ENCODE results near the gene THSD4.

THSD4 gene

GRCh38 chr15:71746719-71747118, 631.4 kb downstream of the THSD4 start:
- no peaks in the 10 kb centered on the region for H3K4me1 ChIP-seq (ENCODE audit: control insufficient read depth in 1 of 2, insufficient read depth in 2 of 2, low read length in 2 of 2)
- no peak overlapping the region for H3K4me3 ChIP-seq (ENCODE audit: low read depth in 1 of 2, low read length in 2 of 2)
- H3K27ac ChIP-seq (ENCODE audit: low read length), result no peak overlapping the region
- H3K9me3 ChIP-seq (ENCODE audit: control insufficient read depth in 1 of 2, low read length in 2 of 2), result no peaks in the 10 kb centered on the region
- no peaks in the 10 kb centered on the region for H3K27me3 ChIP-seq (ENCODE audit: low read depth, low read length)
- no peaks in the 10 kb centered on the region for H3K36me3 ChIP-seq (ENCODE audit: control insufficient read depth in 1 of 2, insufficient read depth in 2 of 2, low read length in 2 of 2)

- H3K36me3 ChIP-seq (ENCODE audit: control insufficient read depth in 1 of 2, insufficient read depth in 2 of 2, low read length in 2 of 2), result no peaks in the 10 kb centered on the region
- no peak overlapping the region for H3K4me3 ChIP-seq (ENCODE audit: low read depth in 1 of 2, low read length in 2 of 2)
- no peaks in the 10 kb centered on the region for H3K27me3 ChIP-seq (ENCODE audit: low read depth, low read length)
- no peak overlapping the region for H3K27ac ChIP-seq (ENCODE audit: low read length)
- H3K9me3 ChIP-seq (ENCODE audit: control insufficient read depth in 1 of 2, low read length in 2 of 2), result no peaks in the 10 kb centered on the region
- H3K4me1 ChIP-seq (ENCODE audit: control insufficient read depth in 1 of 2, insufficient read depth in 2 of 2, low read length in 2 of 2), result no peaks in the 10 kb centered on the region
Measured at GRCh38 chr15:71747128-71748083, 632.1 kb downstream of the THSD4 start.

- Histone ChIP-seq H3K4me1 (ENCODE audit: control insufficient read depth in 1 of 2, insufficient read depth in 2 of 2, low read length in 2 of 2) (no peaks in the 10 kb centered on the region), H3K9me3 (ENCODE audit: control insufficient read depth in 1 of 2, low read length in 2 of 2) (no peaks in the 10 kb centered on the region), H3K27me3 (ENCODE audit: low read depth, low read length) (no peaks in the 10 kb centered on the region), H3K36me3 (ENCODE audit: control insufficient read depth in 1 of 2, insufficient read depth in 2 of 2, low read length in 2 of 2) (no peaks in the 10 kb centered on the region), H3K4me3 (ENCODE audit: low read depth in 1 of 2, low read length in 2 of 2) (no peak overlapping the region), H3K27ac (ENCODE audit: low read length) (no peak overlapping the region)
Measured at GRCh38 chr15:71748293-71748718, 633.0 kb downstream of the THSD4 start.

- Histone ChIP-seq H3K4me3 (ENCODE audit: low read depth in 1 of 2, low read length in 2 of 2) (no peak overlapping the region), H3K4me1 (ENCODE audit: control insufficient read depth in 1 of 2, insufficient read depth in 2 of 2, low read length in 2 of 2) (no peaks in the 10 kb centered on the region), H3K27me3 (ENCODE audit: low read depth, low read length) (no peaks in the 10 kb centered on the region), H3K9me3 (ENCODE audit: control insufficient read depth in 1 of 2, low read length in 2 of 2) (no peaks in the 10 kb centered on the region), H3K36me3 (ENCODE audit: control insufficient read depth in 1 of 2, insufficient read depth in 2 of 2, low read length in 2 of 2) (no peaks in the 10 kb centered on the region), H3K27ac (ENCODE audit: low read length) (no peak overlapping the region)
Measured at GRCh38 chr15:71749500-71749899, 634.2 kb downstream of the THSD4 start.

GRCh38 chr15:71752128-71752527, 636.9 kb downstream of the THSD4 start:
- Histone ChIP-seq H3K9me3 (ENCODE audit: control insufficient read depth in 1 of 2, low read length in 2 of 2) (no peaks in the 10 kb centered on the region), H3K36me3 (ENCODE audit: control insufficient read depth in 1 of 2, insufficient read depth in 2 of 2, low read length in 2 of 2) (no peaks in the 10 kb centered on the region), H3K27ac (ENCODE audit: low read length) (no peak overlapping the region), H3K4me3 (ENCODE audit: low read depth in 1 of 2, low read length in 2 of 2) (no peak overlapping the region), H3K4me1 (ENCODE audit: control insufficient read depth in 1 of 2, insufficient read depth in 2 of 2, low read length in 2 of 2) (no peaks in the 10 kb centered on the region), H3K27me3 (ENCODE audit: low read depth, low read length) (no peaks in the 10 kb centered on the region)

GRCh38 chr15:71752604-71753289, 637.5 kb downstream of the THSD4 start:
- Histone ChIP-seq H3K4me3 (ENCODE audit: low read depth in 1 of 2, low read length in 2 of 2) (no peak overlapping the region), H3K27ac (ENCODE audit: low read length) (no peak overlapping the region), H3K9me3 (ENCODE audit: control insufficient read depth in 1 of 2, low read length in 2 of 2) (no peaks in the 10 kb centered on the region), H3K36me3 (ENCODE audit: control insufficient read depth in 1 of 2, insufficient read depth in 2 of 2, low read length in 2 of 2) (no peaks in the 10 kb centered on the region), H3K4me1 (ENCODE audit: control insufficient read depth in 1 of 2, insufficient read depth in 2 of 2, low read length in 2 of 2) (no peaks in the 10 kb centered on the region), H3K27me3 (ENCODE audit: low read depth, low read length) (no peaks in the 10 kb centered on the region)

GRCh38 chr15:71753346-71753745, 638.1 kb downstream of the THSD4 start:
- no peak overlapping the region for H3K4me3 ChIP-seq (ENCODE audit: low read depth in 1 of 2, low read length in 2 of 2)
- H3K9me3 ChIP-seq (ENCODE audit: control insufficient read depth in 1 of 2, low read length in 2 of 2), result no peaks in the 10 kb centered on the region
- no peak overlapping the region for H3K27ac ChIP-seq (ENCODE audit: low read length)
- no peaks in the 10 kb centered on the region for H3K4me1 ChIP-seq (ENCODE audit: control insufficient read depth in 1 of 2, insufficient read depth in 2 of 2, low read length in 2 of 2)
- H3K36me3 ChIP-seq (ENCODE audit: control insufficient read depth in 1 of 2, insufficient read depth in 2 of 2, low read length in 2 of 2), result no peaks in the 10 kb centered on the region
- no peaks in the 10 kb centered on the region for H3K27me3 ChIP-seq (ENCODE audit: low read depth, low read length)

- Histone ChIP-seq H3K4me3 (ENCODE audit: low read depth in 1 of 2, low read length in 2 of 2) (no peak overlapping the region), H3K9me3 (ENCODE audit: control insufficient read depth in 1 of 2, low read length in 2 of 2) (no peaks in the 10 kb centered on the region), H3K27ac (ENCODE audit: low read length) (no peak overlapping the region), H3K36me3 (ENCODE audit: control insufficient read depth in 1 of 2, insufficient read depth in 2 of 2, low read length in 2 of 2) (no peaks in the 10 kb centered on the region), H3K27me3 (ENCODE audit: low read depth, low read length) (no peaks in the 10 kb centered on the region), H3K4me1 (ENCODE audit: control insufficient read depth in 1 of 2, insufficient read depth in 2 of 2, low read length in 2 of 2) (no peaks in the 10 kb centered on the region)
Measured at GRCh38 chr15:71754660-71755059, 639.4 kb downstream of the THSD4 start.

- Histone ChIP-seq H3K9me3 (ENCODE audit: control insufficient read depth in 1 of 2, low read length in 2 of 2) (no peaks in the 10 kb centered on the region), H3K4me1 (ENCODE audit: control insufficient read depth in 1 of 2, insufficient read depth in 2 of 2, low read length in 2 of 2) (no peaks in the 10 kb centered on the region), H3K27me3 (ENCODE audit: low read depth, low read length) (no peaks in the 10 kb centered on the region), H3K4me3 (ENCODE audit: low read depth in 1 of 2, low read length in 2 of 2) (no peak overlapping the region), H3K36me3 (ENCODE audit: control insufficient read depth in 1 of 2, insufficient read depth in 2 of 2, low read length in 2 of 2) (no peaks in the 10 kb centered on the region), H3K27ac (ENCODE audit: low read length) (no peak overlapping the region)
Measured at GRCh38 chr15:71755092-71755970, 640.1 kb downstream of the THSD4 start.

- H3K36me3 ChIP-seq (ENCODE audit: control insufficient read depth in 1 of 2, insufficient read depth in 2 of 2, low read length in 2 of 2), result no peaks in the 10 kb centered on the region
- no peak overlapping the region for H3K4me3 ChIP-seq (ENCODE audit: low read depth in 1 of 2, low read length in 2 of 2)
- H3K9me3 ChIP-seq (ENCODE audit: control insufficient read depth in 1 of 2, low read length in 2 of 2), result peaks cover 0 to 3% of the 10 kb centered on the region in 2 donors
- H3K27me3 ChIP-seq (ENCODE audit: low read depth, low read length), result no peaks in the 10 kb centered on the region
- no peaks in the 10 kb centered on the region for H3K4me1 ChIP-seq (ENCODE audit: control insufficient read depth in 1 of 2, insufficient read depth in 2 of 2, low read length in 2 of 2)
- H3K27ac ChIP-seq (ENCODE audit: low read length), result no peak overlapping the region
Measured at GRCh38 chr15:71756599-71757352, 641.5 kb downstream of the THSD4 start.
